ENCODE data around the gene ABHD16B. TPM values are rescaled to one million over a fixed set of nuclear protein-coding genes. Genes with fewer than 3 reads are reported as not detected.

Gene ABHD16B
- total and polyA plus RNA-seq, 2 donors (not counting 3 experiments of a cell fraction or from before 2014, with no cell fraction given): not detected

DNA sequence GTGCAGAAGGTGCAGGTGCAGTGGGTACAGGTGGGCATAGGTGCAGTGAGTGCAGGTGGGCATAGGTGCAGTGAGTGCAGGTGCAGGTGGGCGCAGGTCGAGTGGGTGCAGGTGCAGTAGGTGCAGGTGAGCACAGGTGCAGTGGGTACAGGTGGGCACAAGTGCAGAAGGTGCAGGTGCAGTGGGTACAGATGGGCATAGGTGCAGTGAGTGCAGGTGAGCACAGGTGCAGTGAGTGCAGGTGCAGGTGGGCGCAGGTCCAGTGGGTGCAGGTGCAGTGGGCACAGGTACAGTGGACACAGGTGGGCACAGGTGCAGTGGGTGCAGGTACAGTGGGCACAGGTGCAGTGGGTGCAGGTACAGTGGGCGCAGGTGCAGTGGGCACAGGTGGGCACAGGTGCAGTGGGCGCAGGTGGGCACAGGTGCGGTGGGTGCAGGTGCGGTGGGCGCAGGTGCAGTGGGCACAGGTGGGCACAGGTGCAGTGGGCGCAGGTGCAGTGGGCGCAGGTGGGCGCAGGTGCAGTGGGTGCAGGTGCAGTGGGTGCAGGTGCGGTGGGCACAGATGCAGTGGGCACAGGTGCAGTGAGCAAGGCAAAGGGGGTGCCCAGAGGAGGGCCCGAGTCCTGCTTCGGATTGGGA lies 45.6 kb upstream of the ABHD16B start:
- H2AFZ ChIP-seq (ENCODE audit: low read depth, low read length): no peak overlapping the region
- no peaks in the 10 kb centered on the region for H3K36me3 ChIP-seq (ENCODE audit: control insufficient read depth in 2 of 2, extremely low read depth in 1 of 2, insufficient read depth in 2 of 2, low read length in 2 of 2)
- dilution Hi-C loops (cut with MboI; ENCODE audit: extremely low pct_ligation_motif_present, low sequenced_read_pairs): no loop called here
- H3K4me1 ChIP-seq (ENCODE audit: control insufficient read depth, extremely low read depth, insufficient read depth, low read length): no peaks in the 10 kb centered on the region
- intact Hi-C loops (cut with micrococcal nuclease): no loop called here
- H3K9me1 ChIP-seq (replicated peaks; ENCODE audit: control insufficient read depth, extremely low read depth, insufficient read depth, low read length): no peaks in the 10 kb centered on the region
- H3K27ac ChIP-seq (ENCODE audit: insufficient read depth, low read depth, low read length): no peak overlapping the region
- no peak overlapping the region for H3K4me3 ChIP-seq (replicated peaks in 1 of 3; ENCODE audit: insufficient read depth in 1 of 3, low read depth in 1 of 3, low read length in 3 of 3)
- ChIA-PET POLR2A (no interaction called here), CTCF (interaction anchor here (1.2 kb wide), 1 partner anchor 50 kb away, joined by 5 read pairs; the partner anchor contains the start of gene TPD52L2)
- H3K4me2 ChIP-seq (ENCODE audit: insufficient read depth, low read length): no peak overlapping the region
- no peaks in the 10 kb centered on the region for H3K79me2 ChIP-seq (ENCODE audit: control insufficient read depth, insufficient read depth, low read length)
- no TSS peak for BruUV-seq (replicated peaks)
- H3K27me3 ChIP-seq (ENCODE audit: control insufficient read depth in 2 of 2, insufficient read depth in 2 of 2, low read length in 2 of 2): no peaks in the 10 kb centered on the region
- H4K20me1 ChIP-seq (replicated peaks; ENCODE audit: control insufficient read depth, extremely low read depth, insufficient read depth, low read length): no peaks in the 10 kb centered on the region
- no peaks in the 10 kb centered on the region for H3K9me3 ChIP-seq (replicated peaks; ENCODE audit: control insufficient read depth, insufficient read depth, low read length)
- FAIRE-seq (no peak), DNase-seq (ENCODE audit: low read depth, low spot score) (no peak)
- TF ChIP-seq JUN (IDR thresholded peaks at IDR 0.05; ENCODE audit: borderline replicate concordance, insufficient read depth, insufficient read length, low read depth) (no peak), POLR2A (IDR thresholded peaks at IDR 0.05; ENCODE audit: low read depth, low read length) (no peak), EZH2 (IDR thresholded peaks at IDR 0.05; ENCODE audit: borderline replicate concordance, low read depth, low read length, severe bottlenecking) (no peak), POLR2AphosphoS5 (IDR thresholded peaks at IDR 0.05; ENCODE audit: insufficient read depth, low read depth, low read length) (no peak)
- TF ChIP-seq, protein P1, sequence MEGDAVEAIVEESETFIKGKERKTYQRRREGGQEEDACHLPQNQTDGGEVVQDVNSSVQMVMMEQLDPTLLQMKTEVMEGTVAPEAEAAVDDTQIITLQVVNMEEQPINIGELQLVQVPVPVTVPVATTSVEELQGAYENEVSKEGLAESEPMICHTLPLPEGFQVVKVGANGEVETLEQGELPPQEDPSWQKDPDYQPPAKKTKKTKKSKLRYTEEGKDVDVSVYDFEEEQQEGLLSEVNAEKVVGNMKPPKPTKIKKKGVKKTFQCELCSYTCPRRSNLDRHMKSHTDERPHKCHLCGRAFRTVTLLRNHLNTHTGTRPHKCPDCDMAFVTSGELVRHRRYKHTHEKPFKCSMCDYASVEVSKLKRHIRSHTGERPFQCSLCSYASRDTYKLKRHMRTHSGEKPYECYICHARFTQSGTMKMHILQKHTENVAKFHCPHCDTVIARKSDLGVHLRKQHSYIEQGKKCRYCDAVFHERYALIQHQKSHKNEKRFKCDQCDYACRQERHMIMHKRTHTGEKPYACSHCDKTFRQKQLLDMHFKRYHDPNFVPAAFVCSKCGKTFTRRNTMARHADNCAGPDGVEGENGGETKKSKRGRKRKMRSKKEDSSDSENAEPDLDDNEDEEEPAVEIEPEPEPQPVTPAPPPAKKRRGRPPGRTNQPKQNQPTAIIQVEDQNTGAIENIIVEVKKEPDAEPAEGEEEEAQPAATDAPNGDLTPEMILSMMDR (IDR thresholded peaks at IDR 0.05; ENCODE audit: extremely low read depth in 1 of 2, insufficient read depth in 1 of 2, low read depth in 1 of 2, low read length in 2 of 2): no peak
- no peak overlapping the region for H3K9ac ChIP-seq (replicated peaks; ENCODE audit: extremely low read depth, insufficient read depth, low read length)

All from endothelial cell of umbilical vein (primary cell).